IPS-20b (cell line): ENCODE measurements around the gene KRTAP5-2.
"Not testable (repeated sequence)": the region's sequence is repeated elsewhere in the genome, so short reads cannot be mapped to it uniquely, and the experiment has no call there.

Experiments
- H3K27ac ChIP-seq: one replicate; pipeline ENCODE4 v1.5.1; 2013; ENCODE audit warnings: low read length
- H3K27me3 ChIP-seq: 2 replicates; pipeline ENCODE4 v1.6.1; 2013; ENCODE audit warnings: mild to moderate bottlenecking, low read length, inconsistent platforms; ENCODE audit not compliant: insufficient read depth
- H3K36me3 ChIP-seq: 2 replicates; pipeline ENCODE4 v1.6.1; 2013; ENCODE audit warnings: low read depth, mild to moderate bottlenecking, inconsistent platforms, low read length, moderate library complexity; ENCODE audit not compliant: insufficient read depth
- H3K4me1 ChIP-seq: 2 replicates; pipeline ENCODE4 v1.6.1; 2013; ENCODE audit warnings: mild to moderate bottlenecking, control low read depth, inconsistent platforms, low read length, moderate library complexity; ENCODE audit not compliant: insufficient read depth
- H3K4me3 ChIP-seq: 2 replicates; pipeline ENCODE4 v1.5.1; 2013; ENCODE audit warnings: mild to moderate bottlenecking, low read length, inconsistent platforms
- H3K9ac ChIP-seq: 2 replicates; pipeline ENCODE4 v1.6.1; 2013; ENCODE audit warnings: low read depth, mild to moderate bottlenecking, inconsistent platforms, low read length, moderate library complexity
- H3K9me3 ChIP-seq: 2 replicates; pipeline ENCODE4 v1.6.1; 2013; ENCODE audit warnings: mild to moderate bottlenecking, low read depth, low read length, inconsistent platforms; ENCODE audit not compliant: insufficient read depth

Gene KRTAP5-2

DNA sequence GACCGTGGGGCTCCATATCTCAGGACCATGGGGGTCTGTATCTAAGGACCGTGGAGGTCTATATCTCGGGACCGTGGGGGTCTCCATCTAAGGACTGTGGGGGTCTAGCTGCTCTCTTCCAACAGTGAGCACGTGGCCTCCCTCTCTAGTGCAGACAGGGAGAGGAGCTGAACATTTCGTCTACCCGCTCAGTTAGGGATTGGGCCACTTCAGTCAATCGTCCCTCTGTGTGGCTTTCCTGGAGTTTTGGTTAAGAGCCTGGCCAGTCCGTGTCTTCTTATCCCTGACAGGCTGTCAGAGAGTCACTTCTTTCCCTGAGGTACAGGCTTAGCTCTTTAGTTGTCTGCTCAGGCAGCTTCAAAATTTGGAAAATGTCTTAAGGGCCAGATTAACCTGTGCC is 16.1 kb downstream of the KRTAP5-2 start:
- no peaks in the 10 kb centered on the region for H3K36me3 ChIP-seq
- no peaks in the 10 kb centered on the region for H3K4me1 ChIP-seq
- H3K27me3 ChIP-seq: peaks cover 5% of the 10 kb centered on the region
- H3K9ac ChIP-seq: no peak overlapping the region
- peaks cover 9% of the 10 kb centered on the region; the same call in 1 of the 2 replicates for H3K9me3 ChIP-seq
- H3K4me3 ChIP-seq: no peak overlapping the region
- H3K27ac ChIP-seq: no peak overlapping the region

DNA sequence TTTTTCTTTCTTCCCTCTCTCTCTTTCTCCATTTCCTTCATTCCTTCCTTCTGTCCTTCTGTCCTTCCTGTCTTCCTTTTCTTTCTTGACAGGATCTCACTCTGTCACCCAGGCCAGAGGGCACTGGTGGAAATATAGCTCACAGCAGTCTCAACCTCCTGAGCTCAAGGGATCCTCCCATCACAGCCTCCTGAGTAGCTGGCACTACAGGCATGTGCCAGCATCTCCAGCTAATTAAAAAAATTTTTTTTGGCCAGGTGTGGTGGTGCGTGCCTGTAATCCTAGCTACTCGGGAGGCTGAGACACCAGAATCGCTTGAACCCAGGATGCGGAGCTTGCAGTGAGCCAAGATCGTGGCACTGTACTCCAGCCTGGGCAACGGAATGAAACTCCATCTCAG is 21.3 kb downstream of the KRTAP5-2 start:
- Histone ChIP-seq H3K9me3 (peaks cover 9% of the 10 kb centered on the region; the same call in 1 of the 2 replicates), H3K4me3 (no peak overlapping the region), H3K27ac (no peak overlapping the region), H3K27me3 (peaks cover 48% of the 10 kb centered on the region), H3K9ac (no peak overlapping the region), H3K4me1 (no peaks in the 10 kb centered on the region), H3K36me3 (no peaks in the 10 kb centered on the region)

DNA sequence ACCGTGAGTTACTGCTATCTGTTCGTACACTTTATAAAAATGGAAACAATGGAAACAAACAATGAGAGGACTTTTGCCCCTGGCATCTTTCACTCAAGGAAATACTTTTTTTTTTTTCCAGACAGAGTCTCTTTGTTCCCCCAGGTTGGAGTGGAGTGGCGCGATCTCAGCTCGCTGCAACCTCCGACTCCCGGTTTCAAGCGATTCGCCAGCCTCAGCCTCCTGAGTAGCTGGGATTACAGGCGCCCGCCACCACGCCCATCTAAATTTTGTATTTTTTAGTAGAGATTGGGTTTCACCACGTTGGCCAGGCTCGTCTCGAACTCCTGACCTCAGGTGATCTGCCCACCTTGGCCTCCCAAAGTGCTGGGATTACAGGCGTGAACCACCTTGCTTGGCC is 22.3 kb downstream of the KRTAP5-2 start:
- not testable (repeated sequence) for H3K9ac ChIP-seq, H3K9me3 ChIP-seq, H3K4me1 ChIP-seq, H3K4me3 ChIP-seq, H3K27ac ChIP-seq, H3K36me3 ChIP-seq
- peaks cover 57% of the 10 kb centered on the region for H3K27me3 ChIP-seq

DNA sequence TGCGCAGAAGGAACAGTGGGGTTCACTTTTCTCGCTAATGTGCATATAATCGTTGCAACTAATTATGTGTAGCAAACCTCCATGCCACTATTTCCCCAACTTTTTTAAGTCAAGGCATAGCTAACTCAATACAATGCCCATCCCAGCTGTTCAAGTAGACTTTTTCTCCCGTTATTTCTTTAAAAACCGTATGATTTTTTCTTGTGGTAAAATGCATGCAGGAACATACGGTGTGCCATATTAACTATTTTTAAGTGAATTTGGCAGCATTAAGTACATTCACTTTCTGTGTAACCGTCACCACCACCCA is 23.2 kb downstream of the KRTAP5-2 start:
- H3K9me3 ChIP-seq: peaks cover 9% of the 10 kb centered on the region; the same call in 1 of the 2 replicates
- no peaks in the 10 kb centered on the region for H3K36me3 ChIP-seq
- no peak overlapping the region for H3K4me3 ChIP-seq
- H3K27me3 ChIP-seq: peaks cover 65% of the 10 kb centered on the region
- H3K9ac ChIP-seq: no peak overlapping the region
- H3K27ac ChIP-seq: no peak overlapping the region
- H3K4me1 ChIP-seq: no peaks in the 10 kb centered on the region

DNA sequence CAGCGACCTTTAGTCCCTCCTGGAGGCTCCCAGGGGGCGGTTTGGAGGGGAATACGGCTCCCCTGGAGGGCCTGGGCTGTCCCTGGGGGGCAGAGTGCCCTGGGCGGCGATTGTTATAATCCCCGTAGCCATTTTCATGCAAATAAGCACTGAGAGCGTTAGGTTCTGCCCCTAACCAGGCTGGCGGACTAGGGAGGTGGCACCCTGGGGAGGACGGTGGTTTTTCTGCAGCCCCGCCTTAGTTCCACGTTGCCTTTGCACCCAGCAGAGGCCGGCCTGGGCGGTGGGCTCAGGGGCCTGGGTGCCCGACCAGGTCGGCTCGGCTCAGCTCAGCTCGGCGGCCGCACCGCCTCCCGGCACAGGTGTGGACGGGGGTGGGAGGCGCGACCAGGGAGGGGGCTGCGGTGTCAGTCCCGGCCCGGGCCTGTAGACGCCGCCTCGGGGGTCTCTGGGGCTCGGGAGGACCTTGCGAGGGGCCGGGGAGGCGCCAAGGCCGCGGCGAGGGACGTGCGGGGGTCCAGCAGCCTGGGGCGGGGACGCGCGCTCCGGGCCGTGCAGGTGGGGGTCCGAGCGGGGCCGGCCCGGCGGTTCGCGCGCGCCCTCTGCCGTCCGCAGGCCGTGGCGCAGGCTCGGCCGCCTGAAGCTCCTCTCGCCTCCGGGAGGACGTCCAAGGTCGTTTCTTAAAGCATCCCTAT is 23.7 kb downstream of the KRTAP5-2 start:
- Histone ChIP-seq H3K4me3 (peak overlapping the region; percentile 51), H3K4me1 (peaks cover 2% of the 10 kb centered on the region), H3K9ac (no peak overlapping the region), H3K36me3 (no peaks in the 10 kb centered on the region), H3K27ac (no peak overlapping the region), H3K9me3 (peaks cover 9% of the 10 kb centered on the region; the same call in 1 of the 2 replicates), H3K27me3 (peaks cover 70% of the 10 kb centered on the region)

DNA sequence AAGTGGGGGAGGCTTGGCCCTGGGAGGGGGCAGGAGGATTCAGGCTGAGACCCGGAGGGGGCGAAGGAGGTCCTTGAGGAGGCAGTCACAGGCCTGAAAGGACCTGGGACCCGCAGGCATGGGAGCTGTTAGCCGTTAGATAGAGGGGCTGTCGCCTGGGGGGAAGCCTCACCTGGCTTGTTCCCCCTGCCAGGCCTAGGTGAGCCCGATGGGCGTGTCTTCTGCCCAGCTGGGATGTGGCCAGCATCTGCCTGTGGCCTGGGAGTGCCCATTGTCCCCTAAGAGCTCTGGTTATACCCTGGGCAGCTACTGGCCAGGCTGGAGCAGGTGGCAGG is 24.2 kb downstream of the KRTAP5-2 start:
- Histone ChIP-seq H3K4me3 (peak overlapping the region; percentile 51; the same call in 1 of the 2 replicates), H3K36me3 (no peaks in the 10 kb centered on the region), H3K9me3 (peaks cover 8% of the 10 kb centered on the region; the same call in 1 of the 2 replicates), H3K27ac (no peak overlapping the region), H3K4me1 (peaks cover 4% of the 10 kb centered on the region), H3K9ac (no peak overlapping the region), H3K27me3 (peaks cover 75% of the 10 kb centered on the region)

DNA sequence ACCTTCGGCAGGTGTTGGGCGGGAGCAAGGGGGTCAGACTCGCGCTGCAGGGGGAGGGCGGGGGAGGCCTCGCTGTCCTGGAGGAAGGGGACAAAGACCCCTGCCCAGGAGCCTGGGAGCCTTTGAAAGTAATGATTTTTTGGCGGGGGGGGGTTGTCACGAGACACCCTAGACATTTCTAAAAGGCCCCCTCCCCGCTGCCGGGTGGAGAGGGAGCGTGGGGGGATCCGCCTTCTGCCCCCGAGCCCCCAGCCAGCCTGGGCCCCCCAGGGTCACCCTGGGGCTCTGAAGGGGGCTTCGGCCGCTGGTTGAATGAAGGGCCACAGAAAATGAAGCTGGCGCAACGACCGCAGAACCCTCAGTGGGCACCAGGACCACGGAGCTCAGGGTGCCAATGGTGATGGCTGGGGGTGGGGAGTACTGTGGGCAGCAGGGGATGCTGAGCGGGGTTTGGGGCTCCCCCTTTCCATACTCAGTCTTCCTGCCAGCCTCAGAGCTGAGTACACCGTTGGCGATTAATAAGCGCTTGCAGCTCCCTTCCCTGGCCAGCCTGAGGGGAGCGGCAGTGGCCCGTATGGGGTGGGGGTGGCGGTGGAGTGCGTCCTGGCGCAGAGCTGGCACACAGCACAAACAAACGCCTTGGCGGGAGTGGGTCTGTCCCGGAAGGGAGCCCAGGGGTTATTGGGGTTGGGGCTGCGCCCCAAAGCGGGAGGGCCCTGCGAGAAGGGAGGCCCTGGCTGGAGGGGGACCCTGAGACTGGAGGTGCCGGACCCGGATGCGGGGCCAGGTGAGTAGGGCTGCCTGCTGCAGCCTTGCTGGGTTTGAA is 24.8 kb downstream of the KRTAP5-2 start:
- Histone ChIP-seq H3K4me1 (peaks cover 9% of the 10 kb centered on the region), H3K27ac (no peak overlapping the region), H3K9ac (no peak overlapping the region), H3K27me3 (peaks cover 77% of the 10 kb centered on the region), H3K9me3 (peaks cover 2% of the 10 kb centered on the region; the same call in 1 of the 2 replicates), H3K36me3 (no peaks in the 10 kb centered on the region), H3K4me3 (no peak overlapping the region)

DNA sequence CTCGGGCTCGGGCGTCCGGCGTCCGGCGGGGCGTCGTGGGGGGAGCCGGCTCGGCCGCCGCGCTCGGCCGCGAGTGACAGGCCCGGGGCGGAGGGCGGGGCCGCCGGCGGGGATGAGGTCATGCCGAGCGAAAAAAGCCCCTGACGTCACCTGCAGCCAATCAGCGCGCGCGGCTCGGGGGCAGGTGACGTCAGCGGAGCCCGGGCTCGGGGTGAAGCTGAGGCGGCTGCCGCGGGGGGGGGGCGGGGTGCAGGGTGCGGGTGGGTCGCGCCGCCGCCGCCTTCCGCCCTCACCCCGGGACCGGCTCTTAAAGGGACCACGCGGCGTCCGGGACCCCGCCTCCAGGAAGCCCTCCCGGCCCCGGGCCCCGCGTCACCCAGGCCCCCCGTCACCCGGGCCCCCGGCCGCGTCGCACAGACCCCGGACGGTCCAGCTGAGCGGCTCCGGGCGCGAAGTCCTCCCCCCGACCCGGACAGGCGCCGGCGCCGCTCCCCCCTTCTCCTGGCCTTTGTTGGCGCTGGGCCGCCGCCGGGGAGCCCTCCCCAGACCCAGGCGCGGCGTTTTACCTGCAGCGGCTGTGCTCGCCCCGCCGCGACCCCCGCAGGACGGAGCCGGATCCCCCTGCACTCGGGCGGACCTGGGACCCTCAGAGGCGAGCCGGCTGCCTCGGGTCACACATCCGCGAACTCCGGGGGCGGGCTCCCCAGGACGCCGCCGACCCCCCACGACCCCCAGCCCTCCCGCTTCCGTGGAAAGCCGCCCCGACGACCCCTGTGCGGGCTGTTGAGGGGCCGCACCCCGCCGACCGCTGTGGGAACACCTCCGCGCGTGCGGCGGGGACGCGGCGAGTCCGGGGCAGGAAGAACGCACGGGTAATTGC is 25.7 kb downstream of the KRTAP5-2 start, which contains the start of gene DUSP8:
TSS of gene DUSP8 (minus strand) at position 75 of the 880 bp plus-strand sequence. CDS start 6,445 bp downstream, outside the sequence.
- Histone ChIP-seq H3K9me3 (no peaks in the 10 kb centered on the region), H3K4me1 (peaks cover 9% of the 10 kb centered on the region), H3K4me3 (peak within 1 kb of the TSS; percentile 52; the same call in 1 of the 2 replicates), H3K36me3 (no peaks in the 10 kb centered on the region), H3K9ac (no peak within 1 kb of the TSS), H3K27me3 (peaks cover 76% of the 10 kb centered on the region), H3K27ac (no peak within 1 kb of the TSS)

DNA sequence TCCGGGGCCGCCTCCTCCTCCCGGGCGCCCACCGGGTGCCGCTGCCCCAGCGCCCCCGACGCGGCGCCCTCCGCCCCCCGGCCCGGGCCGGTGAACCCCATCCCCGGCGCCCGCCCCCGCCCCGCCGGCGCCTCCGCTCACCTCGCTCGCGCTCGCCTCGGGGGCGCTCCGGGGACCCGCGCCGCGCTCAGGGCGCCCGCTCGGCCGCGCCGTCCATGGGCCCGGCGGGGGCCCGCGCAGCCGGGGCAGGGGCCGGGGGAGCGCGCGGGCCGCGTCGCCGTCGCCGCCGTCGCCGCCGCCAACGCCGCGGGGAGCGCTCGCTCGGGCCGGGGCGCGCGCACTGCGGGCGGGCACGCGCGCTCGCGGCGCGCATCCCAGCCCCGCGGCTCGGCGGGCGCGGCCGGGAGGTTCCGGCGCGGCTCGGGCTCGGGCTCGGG is 26.3 kb downstream of the KRTAP5-2 start:
- Histone ChIP-seq H3K36me3 (no peaks in the 10 kb centered on the region), H3K9me3 (no peaks in the 10 kb centered on the region), H3K27me3 (peaks cover 75% of the 10 kb centered on the region), H3K27ac (no peak overlapping the region), H3K4me1 (peaks cover 9% of the 10 kb centered on the region), H3K9ac (no peak overlapping the region), H3K4me3 (no peak overlapping the region)

DNA sequence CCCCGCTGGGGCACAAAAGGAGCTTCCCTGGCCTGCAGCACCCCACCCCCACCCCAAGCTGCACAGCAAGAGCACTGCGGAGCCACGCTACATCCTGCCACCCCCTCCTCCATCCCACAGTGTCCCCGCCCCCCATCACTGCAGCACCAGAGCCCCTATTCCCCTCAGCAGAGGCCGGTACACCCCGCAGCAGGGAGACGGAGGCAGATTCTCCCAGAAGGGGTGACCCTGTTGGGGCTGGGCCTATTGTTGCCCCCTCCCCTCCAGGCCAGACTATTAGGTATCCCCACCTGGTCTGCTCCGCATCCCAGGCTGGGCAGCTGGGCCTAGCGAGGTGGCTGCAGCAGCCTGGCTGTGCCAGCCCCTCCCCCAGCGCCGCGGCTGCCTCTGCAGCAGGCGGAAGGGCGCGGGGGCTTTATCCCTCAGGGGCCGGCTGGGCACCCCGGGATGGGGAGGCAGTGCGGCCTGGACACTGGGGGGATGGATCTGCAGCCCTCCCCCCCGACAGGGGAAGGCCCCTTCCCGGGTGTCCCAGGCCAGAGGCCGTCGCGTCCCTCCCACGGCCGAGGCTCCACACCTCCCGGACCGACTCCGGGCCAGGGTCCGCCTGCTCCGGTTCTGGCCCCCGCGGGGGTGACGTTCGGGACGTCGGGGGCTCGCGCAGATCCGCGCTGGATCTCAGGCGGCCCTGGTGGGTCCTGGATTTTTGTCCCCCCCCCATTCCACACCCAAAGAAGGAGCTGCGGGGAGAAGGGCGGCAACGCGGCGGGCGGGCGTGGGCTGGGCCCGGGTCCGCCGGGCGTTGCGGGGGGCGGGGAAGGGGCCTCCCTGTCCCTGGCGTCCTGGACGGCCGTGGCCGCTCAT is 27.0 kb downstream of the KRTAP5-2 start:
- no peaks in the 10 kb centered on the region for H3K36me3 ChIP-seq
- H3K27me3 ChIP-seq: peaks cover 70% of the 10 kb centered on the region
- H3K4me1 ChIP-seq: peaks cover 9% of the 10 kb centered on the region
- no peaks in the 10 kb centered on the region for H3K9me3 ChIP-seq
- H3K9ac ChIP-seq: no peak overlapping the region
- H3K4me3 ChIP-seq: peak overlapping the region; percentile 52; the same call in 1 of the 2 replicates
- H3K27ac ChIP-seq: no peak overlapping the region

DNA sequence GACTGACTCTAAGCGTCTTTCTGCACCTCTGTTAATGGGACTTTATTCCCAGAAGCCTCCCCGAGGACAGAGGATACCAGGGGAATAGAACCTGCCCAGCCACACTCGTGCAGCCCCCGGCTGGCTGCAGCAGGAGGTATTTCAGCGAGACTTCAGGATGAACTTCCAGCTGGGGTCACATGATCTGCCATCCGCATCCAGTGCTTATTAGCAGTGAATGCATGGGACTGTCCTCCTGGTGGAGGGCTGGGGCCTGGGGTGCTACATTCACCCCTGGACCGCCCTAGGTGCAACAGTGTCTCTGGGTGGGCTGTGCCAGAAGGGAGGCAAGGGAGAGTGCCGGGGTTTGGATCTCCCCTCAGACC is 27.6 kb downstream of the KRTAP5-2 start:
- Histone ChIP-seq H3K4me1 (peaks cover 9% of the 10 kb centered on the region), H3K27me3 (peaks cover 64% of the 10 kb centered on the region), H3K36me3 (no peaks in the 10 kb centered on the region), H3K9ac (no peak overlapping the region), H3K4me3 (peak overlapping the region; percentile 52; the same call in 1 of the 2 replicates), H3K9me3 (no peaks in the 10 kb centered on the region), H3K27ac (no peak overlapping the region)
